ENCODE data around the gene ADAMTS17.

ADAMTS17 gene

DNA sequence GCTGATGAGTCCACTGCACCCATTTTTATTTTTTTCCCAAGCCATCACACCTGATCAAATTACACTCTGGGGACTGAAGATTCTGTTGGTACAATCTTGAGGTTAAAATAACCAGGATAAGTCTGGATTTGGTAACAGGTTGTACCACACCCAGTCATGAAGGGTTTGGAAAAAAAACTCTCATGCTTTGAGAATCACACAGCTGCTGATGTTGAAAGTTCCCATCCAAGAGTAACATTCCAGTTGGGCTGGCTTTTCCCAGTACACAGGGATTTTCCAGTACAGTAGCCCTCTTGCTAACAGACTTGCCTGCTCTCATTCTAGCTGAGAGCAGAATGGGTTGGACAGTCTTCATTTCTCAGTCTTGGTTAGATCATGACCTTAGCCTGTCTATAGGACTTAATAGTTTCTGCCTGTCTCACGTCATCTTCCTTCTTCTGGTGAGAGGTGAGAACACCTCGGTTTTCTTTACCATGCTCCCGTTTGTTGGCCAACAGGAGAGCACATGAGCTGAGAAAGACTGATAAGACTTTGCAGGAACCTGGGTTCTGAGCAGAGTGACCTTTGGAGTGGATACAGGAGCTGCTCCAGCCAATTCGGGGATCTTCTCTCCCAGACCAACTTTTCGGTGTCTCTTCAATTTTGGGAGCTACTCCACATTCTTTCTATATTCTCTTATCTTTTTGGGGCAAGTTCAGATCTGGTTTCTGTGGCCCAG is 308.5 kb downstream of the ADAMTS17 start:
- Histone ChIP-seq H3K36me3 (ENCODE audit: control insufficient read depth, insufficient read depth, low read length) (no peaks in the 10 kb centered on the region), H3K27ac (no peak overlapping the region)
- TF ChIP-seq, protein P1, sequence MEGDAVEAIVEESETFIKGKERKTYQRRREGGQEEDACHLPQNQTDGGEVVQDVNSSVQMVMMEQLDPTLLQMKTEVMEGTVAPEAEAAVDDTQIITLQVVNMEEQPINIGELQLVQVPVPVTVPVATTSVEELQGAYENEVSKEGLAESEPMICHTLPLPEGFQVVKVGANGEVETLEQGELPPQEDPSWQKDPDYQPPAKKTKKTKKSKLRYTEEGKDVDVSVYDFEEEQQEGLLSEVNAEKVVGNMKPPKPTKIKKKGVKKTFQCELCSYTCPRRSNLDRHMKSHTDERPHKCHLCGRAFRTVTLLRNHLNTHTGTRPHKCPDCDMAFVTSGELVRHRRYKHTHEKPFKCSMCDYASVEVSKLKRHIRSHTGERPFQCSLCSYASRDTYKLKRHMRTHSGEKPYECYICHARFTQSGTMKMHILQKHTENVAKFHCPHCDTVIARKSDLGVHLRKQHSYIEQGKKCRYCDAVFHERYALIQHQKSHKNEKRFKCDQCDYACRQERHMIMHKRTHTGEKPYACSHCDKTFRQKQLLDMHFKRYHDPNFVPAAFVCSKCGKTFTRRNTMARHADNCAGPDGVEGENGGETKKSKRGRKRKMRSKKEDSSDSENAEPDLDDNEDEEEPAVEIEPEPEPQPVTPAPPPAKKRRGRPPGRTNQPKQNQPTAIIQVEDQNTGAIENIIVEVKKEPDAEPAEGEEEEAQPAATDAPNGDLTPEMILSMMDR (IDR thresholded peaks at IDR 0.05), result no peak

DNA sequence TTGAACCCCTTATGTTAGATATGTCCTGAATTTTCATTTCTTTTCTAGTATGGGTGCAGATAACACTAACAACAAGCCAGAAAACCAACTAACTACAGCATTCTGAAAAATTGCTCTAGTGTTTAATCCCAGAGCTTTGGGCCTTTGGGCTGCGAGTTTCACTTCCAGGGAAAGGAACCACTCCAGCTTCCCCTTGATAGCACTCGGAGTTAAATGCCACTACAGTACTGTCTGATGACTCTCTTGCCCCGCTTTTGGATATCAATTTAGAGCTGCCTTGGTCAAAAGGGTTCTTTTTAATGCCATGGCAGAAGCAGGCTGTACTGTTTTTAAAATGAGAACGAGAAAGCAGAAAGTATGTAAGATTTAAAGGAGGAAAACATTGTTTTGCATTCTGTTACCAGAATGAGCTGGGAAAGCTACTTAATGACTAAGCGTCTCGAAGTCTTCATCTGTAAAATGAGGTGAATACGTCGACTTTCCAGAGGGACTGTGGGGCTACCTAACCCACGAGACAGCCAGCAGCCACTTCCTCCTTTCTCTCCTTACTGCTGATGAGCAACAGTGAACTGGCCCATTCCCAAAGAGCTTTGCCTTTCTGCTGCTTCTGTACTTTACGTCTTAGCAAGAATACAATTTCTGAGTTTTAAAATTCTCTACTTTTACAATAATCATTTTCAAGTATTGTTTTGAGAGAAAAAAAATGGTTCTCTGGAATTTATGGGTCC is 309.3 kb downstream of the ADAMTS17 start:
- no peak overlapping the region for H3K4me2 ChIP-seq (ENCODE audit: low read length)
- H3K36me3 ChIP-seq (ENCODE audit: control insufficient read depth, insufficient read depth, low read length), result no peaks in the 10 kb centered on the region
- H3K4me1 ChIP-seq, result no peaks in the 10 kb centered on the region
- no peaks in the 10 kb centered on the region for H3K27me3 ChIP-seq (ENCODE audit: control insufficient read depth, insufficient read depth, low read length)
- no peak overlapping the region for H2AFZ ChIP-seq
- H3K9ac ChIP-seq, result no peak overlapping the region
- no peak overlapping the region for H3K4me3 ChIP-seq (ENCODE audit: low read depth, low read length)
- H3K9me3 ChIP-seq (ENCODE audit: control insufficient read depth, low read length), result no peaks in the 10 kb centered on the region
- H3K27ac ChIP-seq, result no peak overlapping the region
- no peaks in the 10 kb centered on the region for H3K79me2 ChIP-seq
- TF ChIP-seq, protein P1 (IDR thresholded peaks at IDR 0.05), result no peak

More for the DNA sequence above, 308.5 kb downstream of the ADAMTS17 start:
- Histone ChIP-seq H3K4me2 (ENCODE audit: low read length) (no peak overlapping the region), H3K9ac (no peak overlapping the region), H3K9me3 (ENCODE audit: control insufficient read depth, low read length) (no peaks in the 10 kb centered on the region), H3K4me3 (ENCODE audit: low read depth, low read length) (no peak overlapping the region), H3K4me1 (no peaks in the 10 kb centered on the region), H2AFZ (no peak overlapping the region), H3K79me2 (no peaks in the 10 kb centered on the region), H3K27me3 (ENCODE audit: control insufficient read depth, insufficient read depth, low read length) (no peaks in the 10 kb centered on the region)

DNA sequence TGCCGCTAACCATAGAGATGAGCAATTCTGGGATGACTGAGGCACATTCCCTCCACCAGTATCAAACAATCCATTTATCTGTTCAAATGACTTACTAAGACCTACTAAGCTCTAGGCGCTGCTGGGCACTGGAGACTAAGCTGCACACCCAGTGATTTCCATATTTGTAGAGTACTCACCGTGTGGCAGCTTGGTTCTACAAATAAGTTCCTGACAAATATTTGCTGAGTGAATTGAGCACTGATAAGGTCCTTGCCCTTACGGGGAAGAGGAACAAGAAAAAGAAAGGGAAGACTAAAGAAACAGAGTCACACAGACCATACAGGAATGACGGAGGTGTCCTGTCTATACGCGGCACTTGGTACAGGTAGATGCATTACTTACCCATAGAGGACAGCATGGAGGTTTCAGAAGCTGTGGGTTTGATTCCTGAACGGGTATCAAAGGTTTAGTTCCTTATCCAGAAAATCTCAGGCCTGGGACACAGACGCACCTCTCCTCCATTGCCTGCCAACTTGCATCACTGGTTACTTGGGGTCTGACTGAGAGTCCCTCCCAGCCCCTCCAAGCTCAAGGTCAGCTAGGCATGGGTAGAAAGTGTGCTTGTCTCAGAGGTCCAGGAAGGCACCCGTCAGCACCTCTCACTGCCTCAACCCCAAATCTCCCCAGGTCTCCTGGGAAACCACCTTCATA is 310.0 kb downstream of the ADAMTS17 start:
- Histone ChIP-seq H3K9ac (no peak overlapping the region), H2AFZ (no peak overlapping the region), H3K4me3 (ENCODE audit: low read depth, low read length) (no peak overlapping the region)

DNA sequence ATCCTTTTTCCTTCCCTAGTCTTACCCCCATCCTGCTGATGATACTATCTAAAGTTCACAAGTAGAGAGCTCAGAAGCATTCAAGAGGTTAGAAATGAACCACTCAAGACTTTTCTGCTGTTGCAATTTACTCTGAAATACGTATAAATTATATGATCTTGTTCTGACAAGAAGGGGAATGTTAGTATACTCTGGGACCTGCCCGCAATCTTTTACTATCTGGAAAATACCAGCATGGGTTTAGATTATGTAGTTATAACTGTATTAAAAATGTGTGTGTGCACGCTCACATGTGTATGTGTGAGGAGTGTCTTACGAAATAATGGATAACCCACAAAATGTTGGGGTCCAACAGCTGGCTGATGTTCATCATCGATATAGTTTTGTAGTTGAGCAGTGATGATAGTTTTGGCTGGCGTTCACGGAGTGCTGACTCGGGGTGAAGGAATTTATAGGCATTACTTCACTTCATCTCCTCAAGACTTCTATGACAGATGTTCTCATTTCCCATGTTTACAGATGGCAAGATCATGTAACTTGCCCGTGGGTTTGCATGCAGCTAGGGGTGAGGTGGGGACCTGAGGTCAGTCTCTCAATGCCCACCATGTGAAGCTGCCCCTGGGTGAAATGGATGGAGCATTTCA is 311.1 kb downstream of the ADAMTS17 start:
- Histone ChIP-seq H3K4me1 (no peaks in the 10 kb centered on the region), H3K79me2 (no peaks in the 10 kb centered on the region), H3K9ac (no peak overlapping the region), H2AFZ (no peak overlapping the region), H3K9me3 (ENCODE audit: control insufficient read depth, low read length) (no peaks in the 10 kb centered on the region), H3K4me2 (ENCODE audit: low read length) (no peak overlapping the region), H3K27ac (no peak overlapping the region), H3K36me3 (ENCODE audit: control insufficient read depth, insufficient read depth, low read length) (no peaks in the 10 kb centered on the region), H3K4me3 (ENCODE audit: low read depth, low read length) (no peak overlapping the region), H3K27me3 (ENCODE audit: control insufficient read depth, insufficient read depth, low read length) (no peaks in the 10 kb centered on the region)
- TF ChIP-seq, protein P1 (IDR thresholded peaks at IDR 0.05), result no peak

More for the DNA sequence above, 310.0 kb downstream of the ADAMTS17 start:
- Histone ChIP-seq H3K36me3 (ENCODE audit: control insufficient read depth, insufficient read depth, low read length) (no peaks in the 10 kb centered on the region), H3K4me1 (no peaks in the 10 kb centered on the region), H3K27me3 (ENCODE audit: control insufficient read depth, insufficient read depth, low read length) (no peaks in the 10 kb centered on the region), H3K9me3 (ENCODE audit: control insufficient read depth, low read length) (no peaks in the 10 kb centered on the region), H3K79me2 (no peaks in the 10 kb centered on the region), H3K4me2 (ENCODE audit: low read length) (no peak overlapping the region), H3K27ac (no peak overlapping the region)
- TF ChIP-seq, protein P1 (IDR thresholded peaks at IDR 0.05), result no peak
